Measurements from ENCODE around the gene CYFIP1.

- TF ChIP-seq SIN3A (IDR thresholded peaks at IDR 0.05; ENCODE audit: borderline replicate concordance, insufficient read depth, low read depth, low read length) (no peak), CTCF (IDR thresholded peaks at IDR 0.05) (no peak)
These were observed 128.7 kb downstream of the CYFIP1 start for GRCh38 chr15:22851513-22851912.
